NCI-H1105 (cell line): Measurements from ENCODE around the gene ALKBH3.

Source experiments
- DNase-seq: peaks from one replicate; lab custom pipeline; 2025; lab: John Stamatoyannopoulos, UW

Gene ALKBH3

GRCh38 chr11:43922744-43923405, 42.2 kb downstream of the ALKBH3 start:
- DNase-seq = no peak

- no peak for DNase-seq
Measured at GRCh38 chr11:43923406-43924111, 42.9 kb downstream of the ALKBH3 start.

- DNase-seq = no peak
Measured at GRCh38 chr11:43924112-43924855, 43.7 kb downstream of the ALKBH3 start.

- no peak for DNase-seq
Measured at GRCh38 chr11:43925063-43925931, 44.7 kb downstream of the ALKBH3 start.

- DNase-seq = no peak
Measured at GRCh38 chr11:43925932-43926505, 45.4 kb downstream of the ALKBH3 start.

- no peak for DNase-seq
Measured at GRCh38 chr11:43927070-43927469, 46.4 kb downstream of the ALKBH3 start.

GRCh38 chr11:43927925-43928707, 47.5 kb downstream of the ALKBH3 start:
- no peak for DNase-seq

GRCh38 chr11:43928721-43929120, 48.1 kb downstream of the ALKBH3 start:
- no peak for DNase-seq

- DNase-seq = no peak
Measured at GRCh38 chr11:43930868-43931716, 50.5 kb downstream of the ALKBH3 start.

GRCh38 chr11:43931717-43932039, 51.0 kb downstream of the ALKBH3 start:
- DNase-seq = no peak

- no peak for DNase-seq
Measured at GRCh38 chr11:43933226-43933607, 52.6 kb downstream of the ALKBH3 start.

- DNase-seq = no peak
Measured at GRCh38 chr11:43933608-43934551, 53.2 kb downstream of the ALKBH3 start.

- no peak for DNase-seq
Measured at GRCh38 chr11:43934601-43935423, 54.2 kb downstream of the ALKBH3 start.

- DNase-seq = no peak
Measured at GRCh38 chr11:43935424-43935979, 54.9 kb downstream of the ALKBH3 start.

GRCh38 chr11:43936076-43936475, 55.4 kb downstream of the ALKBH3 start:
- DNase-seq = no peak

GRCh38 chr11:43937434-43938411, 57.1 kb downstream of the ALKBH3 start:
- DNase-seq = no peak
